HG02885 (cell line): ENCODE data around the gene GNA14.
"Not testable (repeated sequence)": the region's sequence is repeated elsewhere in the genome, so short reads cannot be mapped to it uniquely, and the experiment has no call there.

Source experiments
- ATAC-seq: cut with Tn5 transposase; IDR thresholded peaks from one replicate; pipeline ENCODE4 v1.9.1; 2021; ENCODE audit warnings: mild to moderate bottlenecking; ENCODE audit not compliant: unreplicated experiment, poor library complexity

The GNA14 gene

DNA sequence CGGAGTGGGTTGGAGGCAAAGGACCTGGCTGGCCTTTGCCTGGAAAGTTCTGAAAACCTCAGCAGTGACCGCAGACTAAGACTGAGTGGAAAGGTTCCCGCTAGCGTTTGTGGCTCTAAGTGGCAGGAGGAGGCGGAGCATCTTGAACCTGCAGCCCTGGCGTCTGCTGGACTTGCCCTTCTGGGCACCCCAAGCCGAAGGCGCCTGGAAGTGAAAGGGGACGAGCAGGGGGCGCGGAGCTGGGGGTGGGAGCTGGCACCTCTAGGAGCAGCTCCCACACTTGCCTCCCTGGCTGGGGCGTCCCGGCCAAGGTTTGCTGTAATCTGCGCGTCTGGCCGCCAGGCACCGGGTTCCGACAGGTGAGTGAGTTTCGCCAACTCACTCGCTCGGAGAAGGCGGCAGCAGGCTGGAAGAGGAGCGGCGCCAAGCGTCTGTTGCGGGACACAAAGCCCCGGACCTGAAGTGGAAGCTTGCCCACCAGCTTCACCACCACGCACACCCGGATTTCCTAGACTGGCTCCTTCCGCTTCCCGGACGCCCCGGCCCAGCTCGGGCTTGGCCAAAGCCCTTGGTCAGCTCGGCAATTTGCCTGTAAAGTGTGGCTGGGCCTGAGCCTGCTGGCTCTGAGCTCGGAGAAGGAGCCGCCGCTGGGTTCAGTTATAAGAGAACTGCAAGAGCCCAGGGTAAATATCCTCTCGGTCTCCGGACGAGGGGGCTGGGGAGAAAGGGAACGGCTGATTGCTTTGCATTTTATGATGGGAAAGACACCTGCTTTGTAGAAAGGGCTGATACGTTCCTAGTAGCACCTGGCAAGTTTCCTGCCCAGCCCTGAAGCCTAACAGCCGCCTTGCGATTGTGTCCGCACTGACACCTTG lies at the start of gene GNA14:
TSS of gene GNA14 (minus strand) at position 89 of the 875 bp plus-strand sequence. CDS start 529 bp downstream, outside the sequence.
- no peak for ATAC-seq

DNA sequence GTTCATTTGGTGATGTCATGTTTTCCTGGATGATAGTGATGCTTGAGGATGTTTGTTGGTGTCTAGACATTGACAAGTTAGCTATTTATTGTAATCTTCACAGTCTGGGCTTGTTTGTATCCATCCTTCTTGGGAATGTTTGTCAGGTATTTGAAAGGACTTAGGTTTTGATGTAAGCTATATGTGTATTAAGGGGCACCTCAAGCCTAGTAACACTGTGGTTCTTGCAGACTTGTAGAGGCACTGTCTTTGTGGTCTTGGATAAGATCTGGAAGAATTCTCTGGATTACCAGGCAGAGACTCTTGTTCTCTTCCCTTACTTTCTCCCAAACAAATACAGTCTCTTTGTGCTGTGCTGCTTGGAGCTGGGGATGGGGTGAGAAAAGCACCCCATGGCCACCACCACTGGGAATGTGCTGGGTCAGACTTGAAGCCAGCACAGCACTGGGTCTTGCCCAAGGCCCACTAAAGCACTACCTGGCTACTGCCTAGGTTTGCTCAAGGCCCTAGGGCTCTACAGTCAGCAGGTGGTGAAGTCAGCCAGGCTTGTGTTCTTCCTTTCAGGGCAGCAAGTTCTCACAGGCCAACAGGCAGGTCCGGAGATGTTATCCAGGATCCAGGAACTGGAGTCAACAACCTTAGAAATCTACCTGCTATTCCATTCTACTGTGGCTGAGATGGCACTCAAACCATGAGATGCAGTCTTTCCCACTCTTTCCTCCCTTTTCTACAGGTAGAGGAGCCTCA lies 49.3 kb upstream of the GNA14 start:
- no peak for ATAC-seq

- ATAC-seq = not testable (repeated sequence)
These were observed 42.6 kb upstream of the GNA14 start for GRCh38 chr9:77690723-77691122.

GRCh38 chr9:77690119-77690518 lies 42.0 kb upstream of the GNA14 start:
- not testable (repeated sequence) for ATAC-seq

GRCh38 chr9:77687737-77688136 lies 39.6 kb upstream of the GNA14 start:
- not testable (repeated sequence) for ATAC-seq

DNA sequence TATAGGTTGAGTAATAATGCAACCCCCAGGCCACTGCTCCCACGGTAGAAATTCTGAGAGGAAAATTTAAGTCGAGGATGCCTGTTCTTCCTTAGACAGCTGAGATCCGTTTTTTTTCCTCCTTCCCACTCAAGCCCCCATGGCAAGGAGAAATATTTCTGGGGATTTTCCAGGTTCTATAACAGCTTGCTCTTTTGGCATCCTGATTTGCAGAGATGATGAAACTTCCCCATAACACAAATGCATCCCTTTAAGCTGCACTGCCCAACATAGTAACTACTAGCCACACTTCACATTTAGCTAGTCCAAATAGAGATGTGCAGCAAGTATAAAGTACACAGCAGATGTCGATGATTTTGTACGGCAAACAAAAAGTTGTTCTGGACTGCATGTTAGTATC lies 32.5 kb upstream of the GNA14 start:
- no peak for ATAC-seq

- ATAC-seq = no peak
These were observed 31.7 kb upstream of the GNA14 start for GRCh38 chr9:77679661-77680368.

- no peak for ATAC-seq
These were observed 31.0 kb upstream of the GNA14 start for GRCh38 chr9:77679088-77679487.

DNA sequence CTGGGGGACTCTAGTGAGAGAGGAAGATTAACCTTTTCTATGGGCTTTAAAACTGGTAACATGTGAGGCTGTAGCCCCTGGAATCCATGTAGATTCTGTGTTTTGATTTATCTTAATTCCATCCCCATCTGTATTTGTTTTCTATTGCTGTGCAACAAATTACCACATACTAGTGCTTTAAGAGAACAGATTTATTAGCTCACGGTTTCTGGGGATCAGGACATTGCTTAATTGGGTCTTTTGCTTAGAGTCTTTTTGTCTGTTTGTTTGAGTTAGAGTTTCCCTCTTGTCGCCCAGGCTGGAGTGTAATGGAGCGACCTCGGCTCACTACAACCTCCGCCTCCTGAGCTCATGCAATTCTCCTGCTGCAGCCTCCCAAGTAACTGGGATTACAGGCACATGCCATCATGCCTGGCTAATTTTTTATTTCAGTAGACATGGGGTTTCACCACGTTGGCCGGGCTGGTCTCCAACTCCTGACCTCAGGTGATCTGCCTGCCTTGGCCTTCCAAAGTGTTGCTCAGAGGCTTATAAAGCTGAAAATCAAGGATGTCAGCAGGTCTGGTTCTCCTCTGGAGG lies 29.9 kb upstream of the GNA14 start:
- no peak for ATAC-seq

DNA sequence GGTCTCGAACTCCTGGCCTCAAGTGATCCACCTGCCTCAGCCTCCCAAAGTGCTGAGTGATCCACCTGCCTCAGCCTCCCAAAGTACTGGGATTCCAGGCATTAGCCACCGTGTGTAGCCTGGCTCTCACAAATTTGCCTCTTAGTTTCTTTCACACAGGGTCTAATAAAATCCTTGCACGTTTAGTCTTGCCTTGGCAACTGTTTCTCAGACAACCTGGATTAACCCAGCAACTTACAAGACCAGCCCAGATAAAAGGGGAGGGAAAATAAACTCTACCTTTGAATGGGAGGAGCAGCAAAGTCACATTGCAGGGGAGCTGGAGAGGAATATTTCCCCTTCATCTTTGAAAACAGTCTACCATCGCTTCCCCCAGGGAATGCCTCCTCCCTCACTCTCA lies 29.3 kb upstream of the GNA14 start:
- no peak for ATAC-seq

DNA sequence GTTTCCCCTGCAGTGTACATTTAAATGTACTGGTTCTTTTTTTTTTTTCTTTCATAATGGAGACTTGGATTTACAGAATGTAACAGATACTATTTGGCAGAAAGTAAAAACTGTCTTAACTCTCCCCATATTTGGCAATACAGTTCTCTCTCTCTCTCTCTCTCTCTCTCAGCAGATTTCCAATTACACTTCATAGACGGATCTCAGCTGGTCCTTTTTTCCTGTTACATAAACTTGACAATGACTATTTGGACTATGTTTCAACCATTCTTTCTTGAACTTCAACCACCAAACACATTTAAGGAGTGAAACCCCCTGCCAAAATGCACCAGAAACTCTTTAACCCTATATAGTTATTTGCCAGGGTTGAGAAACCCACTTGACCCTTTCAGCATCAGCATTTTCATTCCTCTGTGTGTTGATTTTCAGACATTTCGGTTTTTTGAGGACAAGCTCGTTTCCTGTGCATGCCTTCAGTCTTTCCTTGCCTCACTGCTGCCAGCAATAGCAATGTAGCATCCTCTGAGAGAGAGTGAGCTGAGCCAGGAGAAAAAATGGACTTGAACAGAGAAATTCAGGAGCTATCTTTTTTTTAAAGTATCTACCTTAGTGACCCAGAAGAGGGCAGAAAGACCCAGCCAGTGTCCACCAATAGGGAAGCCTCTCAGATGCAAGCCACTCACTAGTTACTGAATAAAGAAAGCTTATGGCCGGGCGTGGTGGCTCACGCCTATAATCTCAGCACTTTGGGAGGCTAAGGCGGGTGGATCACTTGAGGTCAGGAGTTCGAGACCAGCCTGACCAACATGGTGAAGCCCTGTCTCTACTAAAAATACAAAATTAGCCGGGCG lies 26.0 kb upstream of the GNA14 start:
- ATAC-seq = no peak

DNA sequence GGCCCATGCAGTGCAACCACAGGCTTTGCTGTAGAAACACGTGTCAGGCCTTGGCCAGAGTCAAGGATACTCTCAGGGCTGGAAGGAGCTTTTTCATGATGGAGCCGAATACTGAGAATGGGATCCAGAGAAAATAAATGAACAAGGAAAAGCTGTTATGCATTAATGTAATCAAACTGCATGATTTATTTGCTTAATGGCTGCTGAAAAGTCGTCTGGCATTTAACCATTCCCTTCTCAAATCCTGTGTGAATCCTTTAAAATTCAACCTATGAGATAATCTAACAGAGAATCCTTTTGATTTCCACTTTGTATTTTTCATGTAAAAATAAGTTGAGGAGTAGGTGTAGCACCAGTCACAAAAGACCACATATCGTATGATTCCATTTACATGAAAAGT lies 24.1 kb upstream of the GNA14 start:
- no peak for ATAC-seq

DNA sequence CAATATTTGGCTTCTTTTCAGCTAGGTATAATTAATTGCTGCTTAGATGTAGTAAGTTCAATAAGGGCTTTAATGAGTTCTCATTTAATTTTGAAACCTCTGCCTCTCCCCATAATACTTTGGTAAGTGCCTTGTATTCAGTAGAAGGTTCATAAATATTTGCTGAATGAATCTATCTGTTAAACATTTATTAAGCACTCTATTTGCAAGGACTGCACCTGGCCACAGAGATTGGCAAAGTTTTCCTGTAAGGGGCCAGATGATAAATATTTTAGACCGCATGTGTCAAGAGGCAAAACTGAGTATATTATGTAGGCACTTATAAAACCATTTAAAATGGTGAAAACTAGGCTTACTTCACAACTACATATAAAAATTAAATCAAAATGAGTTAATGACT lies 19.0 kb upstream of the GNA14 start:
- no peak for ATAC-seq

GRCh38 chr9:77663754-77664153 lies 15.6 kb upstream of the GNA14 start:
- ATAC-seq = no peak

- no peak for ATAC-seq
These were observed 13.5 kb upstream of the GNA14 start for GRCh38 chr9:77661566-77662085.

DNA sequence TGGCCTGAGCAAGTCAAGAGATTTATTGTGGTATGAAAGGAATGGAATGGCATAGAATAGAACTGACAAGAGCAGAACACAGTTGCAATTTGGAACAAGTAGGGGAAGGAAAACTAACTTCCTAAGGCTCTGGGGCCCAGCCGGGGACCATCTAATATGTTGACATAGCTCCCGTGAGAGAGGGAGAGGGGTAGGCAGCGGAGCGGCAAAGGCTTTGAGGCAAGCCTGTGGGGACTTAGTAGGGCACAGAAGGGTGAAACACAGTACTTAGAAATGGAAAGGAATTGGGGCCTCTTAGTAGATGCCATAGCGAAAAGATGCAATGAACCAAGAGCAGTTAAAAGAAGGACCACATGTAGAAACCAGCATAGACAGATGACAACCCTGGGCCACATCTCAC lies 11.8 kb upstream of the GNA14 start:
- no peak for ATAC-seq

GRCh38 chr9:77651203-77651602 lies 3.1 kb upstream of the GNA14 start:
- no peak for ATAC-seq

- no peak for ATAC-seq
These were observed 1.1 kb upstream of the GNA14 start for GRCh38 chr9:77649109-77649812.
